Fibroblast of mammary gland (primary cell): Measurements from ENCODE around the gene OOSP4A.

Experiments used
- DNase-seq: peaks from one replicate; pipeline ENCODE4 v3.0.0-alpha.2; 2010; ENCODE audit warnings: low read depth
- H3K4me3 ChIP-seq: 2 replicates; pipeline ENCODE4 v1.5.1; 2011; ENCODE audit warnings: low read depth, mild to moderate bottlenecking, low read length, moderate library complexity; ENCODE audit not compliant: control insufficient read depth
- TF ChIP-seq, protein P1 (sequence below): conservative IDR thresholded peaks from 2 replicates; pipeline ENCODE4 v1.5.1; 2011; ENCODE audit warnings: low read depth, low read length, inconsistent platforms; ENCODE audit not compliant: control insufficient read depth, insufficient read depth

OOSP4A gene

GRCh38 chr11:59997800-59998199 is 34.0 kb downstream of the OOSP4A start:
- no peak for DNase-seq
- no peak overlapping the region for H3K4me3 ChIP-seq
- TF ChIP-seq, protein P1, sequence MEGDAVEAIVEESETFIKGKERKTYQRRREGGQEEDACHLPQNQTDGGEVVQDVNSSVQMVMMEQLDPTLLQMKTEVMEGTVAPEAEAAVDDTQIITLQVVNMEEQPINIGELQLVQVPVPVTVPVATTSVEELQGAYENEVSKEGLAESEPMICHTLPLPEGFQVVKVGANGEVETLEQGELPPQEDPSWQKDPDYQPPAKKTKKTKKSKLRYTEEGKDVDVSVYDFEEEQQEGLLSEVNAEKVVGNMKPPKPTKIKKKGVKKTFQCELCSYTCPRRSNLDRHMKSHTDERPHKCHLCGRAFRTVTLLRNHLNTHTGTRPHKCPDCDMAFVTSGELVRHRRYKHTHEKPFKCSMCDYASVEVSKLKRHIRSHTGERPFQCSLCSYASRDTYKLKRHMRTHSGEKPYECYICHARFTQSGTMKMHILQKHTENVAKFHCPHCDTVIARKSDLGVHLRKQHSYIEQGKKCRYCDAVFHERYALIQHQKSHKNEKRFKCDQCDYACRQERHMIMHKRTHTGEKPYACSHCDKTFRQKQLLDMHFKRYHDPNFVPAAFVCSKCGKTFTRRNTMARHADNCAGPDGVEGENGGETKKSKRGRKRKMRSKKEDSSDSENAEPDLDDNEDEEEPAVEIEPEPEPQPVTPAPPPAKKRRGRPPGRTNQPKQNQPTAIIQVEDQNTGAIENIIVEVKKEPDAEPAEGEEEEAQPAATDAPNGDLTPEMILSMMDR, result no peak

- no peak for DNase-seq
- H3K4me3 ChIP-seq, result no peak overlapping the region
- TF ChIP-seq, protein P1, result no peak
Observed at GRCh38 chr11:59999691-60000090, 35.9 kb downstream of the OOSP4A start.

GRCh38 chr11:60003729-60004128 is 39.9 kb downstream of the OOSP4A start:
- TF ChIP-seq, protein P1, result no peak
- no peak overlapping the region for H3K4me3 ChIP-seq
- DNase-seq, result no peak

GRCh38 chr11:60005360-60005759 is 41.5 kb downstream of the OOSP4A start:
- DNase-seq, result no peak
- no peak overlapping the region for H3K4me3 ChIP-seq
- TF ChIP-seq, protein P1, result no peak

- DNase-seq, result no peak
- no peak within 1 kb of the TSS for H3K4me3 ChIP-seq
- TF ChIP-seq, protein P1, result no peak
Observed at GRCh38 chr11:60016881-60017280, 53.0 kb downstream of the OOSP4A start, which contains the start of gene OOSP4B. TSS of gene OOSP4B (plus strand) at chr11:60017181.

DNA sequence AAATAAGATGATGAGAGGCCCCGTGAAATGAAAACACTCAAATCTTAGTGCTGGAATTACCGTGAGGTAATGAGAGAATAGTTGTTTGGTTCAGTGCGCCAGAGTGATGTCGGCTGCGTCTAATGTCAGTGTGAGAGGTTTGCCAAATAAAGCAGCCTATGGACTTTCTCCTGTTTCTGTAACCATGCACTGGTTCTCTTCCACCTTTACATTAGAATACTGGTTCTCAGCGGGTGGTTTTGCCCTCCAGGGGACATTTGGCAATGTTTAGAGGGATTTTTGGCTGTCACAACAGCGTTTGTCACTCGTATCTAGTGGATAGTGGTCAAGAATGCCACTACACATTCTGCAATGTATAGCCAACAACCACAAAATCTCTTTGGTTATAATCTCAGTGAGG is 54.2 kb downstream of the OOSP4A start:
- no peak for DNase-seq
- no peak overlapping the region for H3K4me3 ChIP-seq
- TF ChIP-seq, protein P1, result no peak
